ENCODE data around the gene KLHL24.
"Not testable (repeated sequence)": the region's sequence is repeated elsewhere in the genome, so short reads cannot be mapped to it uniquely, and the experiment has no call there.

Gene KLHL24

DNA sequence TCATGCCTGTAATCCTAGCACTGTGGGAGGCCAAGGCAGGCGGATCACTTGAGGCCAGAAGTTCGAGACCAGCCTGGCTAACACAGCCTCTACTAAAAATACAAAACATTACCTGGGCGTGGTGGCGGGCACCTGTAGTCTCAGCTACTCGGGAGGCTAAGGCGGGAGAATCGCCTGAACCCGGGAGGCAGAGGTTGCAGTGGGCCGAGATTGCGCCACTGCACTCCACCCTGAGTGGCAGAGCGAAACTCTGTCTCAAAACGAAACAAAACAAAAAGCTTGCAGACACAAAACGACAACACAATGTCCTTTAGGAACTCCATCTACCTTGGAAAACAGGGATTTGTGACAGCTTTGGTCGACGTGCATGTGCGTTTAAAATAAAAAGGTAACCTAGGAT, 716 bp upstream of the KLHL24 start:
- DNase-seq (ENCODE audit: low spot score), result no peak

- DNase-seq (ENCODE audit: low spot score), result no peak
Observed at GRCh38 chr3:183635107-183635430, 354 bp upstream of the KLHL24 start.

GRCh38 chr3:183636221-183637105, 1.0 kb downstream of the KLHL24 start:
- DNase-seq (ENCODE audit: low spot score), result peak; percentile 91

GRCh38 chr3:183637106-183637486, 1.7 kb downstream of the KLHL24 start:
- DNase-seq (ENCODE audit: low spot score), result no peak

DNA sequence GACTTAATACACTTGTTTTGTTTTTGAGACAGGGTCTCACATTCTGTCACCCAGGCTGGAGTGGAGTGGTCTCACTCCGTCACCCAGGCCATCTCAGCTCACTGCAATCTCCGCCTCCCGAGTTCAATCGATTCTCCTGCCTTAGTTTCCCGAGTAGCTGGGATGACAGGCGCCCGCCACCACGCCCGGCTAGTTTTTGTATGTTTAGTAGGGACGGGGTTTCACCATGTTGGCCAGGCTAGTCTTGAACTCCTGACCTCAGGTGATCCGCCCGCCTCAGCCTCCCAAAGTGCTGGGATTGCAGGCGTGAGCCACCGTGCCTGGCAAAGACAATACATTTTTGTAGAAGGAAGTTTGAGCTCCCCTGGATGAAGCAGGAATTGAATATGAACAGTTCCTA, 2.2 kb downstream of the KLHL24 start:
- not testable (repeated sequence) for DNase-seq (ENCODE audit: low spot score)

DNA sequence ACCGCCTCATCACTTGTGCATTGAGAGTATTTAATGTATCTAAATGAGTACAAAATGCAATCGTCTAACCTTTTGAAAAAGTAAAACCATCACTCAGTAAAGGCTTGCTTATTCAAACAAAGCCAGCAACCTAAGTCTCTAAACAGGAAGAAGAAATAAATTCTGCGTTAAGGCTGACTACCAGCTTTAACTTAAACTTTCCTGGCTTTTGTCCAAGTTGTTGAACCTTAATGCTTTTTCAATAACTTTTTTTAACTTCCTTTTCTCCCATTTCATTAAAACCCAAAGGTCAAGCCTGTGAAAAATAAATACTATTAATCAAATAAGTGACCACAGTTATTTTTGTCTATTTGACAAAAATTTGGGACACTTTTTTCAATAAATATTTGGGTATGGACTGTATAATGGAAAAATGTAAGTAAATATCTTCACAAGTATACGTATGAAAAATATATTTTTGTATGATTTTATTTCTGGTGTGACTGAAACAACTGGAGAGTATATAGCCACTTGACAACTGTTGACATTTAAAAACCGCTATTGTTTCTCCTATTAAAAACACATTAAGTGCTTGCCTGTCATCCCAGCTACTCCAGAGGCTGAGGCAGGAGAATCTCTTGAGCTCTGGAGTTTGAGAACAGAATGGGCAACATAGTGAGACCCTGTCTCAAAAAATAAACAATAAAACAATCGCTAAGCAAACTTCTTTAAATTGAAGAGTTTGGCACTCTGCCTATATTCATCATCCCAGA, 2.9 kb downstream of the KLHL24 start:
- DNase-seq (ENCODE audit: low spot score), result no peak

DNA sequence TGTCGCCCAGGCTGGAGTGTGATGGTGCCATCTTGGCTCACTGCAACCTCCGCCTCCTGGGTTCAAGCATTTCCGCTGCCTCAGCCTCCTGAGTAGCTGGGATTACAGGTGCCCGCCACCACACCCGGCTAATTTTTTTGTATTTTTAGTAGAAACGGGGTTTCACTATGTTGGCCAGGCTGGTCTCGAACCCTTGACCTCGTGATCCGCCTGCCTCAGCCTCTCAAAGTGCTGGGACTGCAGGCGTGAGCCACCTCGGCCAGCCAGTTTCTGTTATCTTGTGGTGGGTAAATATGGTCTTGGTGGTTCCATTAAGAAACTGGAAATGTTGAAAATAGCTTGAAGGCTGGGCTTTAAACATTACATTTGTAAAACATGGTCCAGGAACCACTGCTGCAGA, 5.2 kb downstream of the KLHL24 start:
- not testable (repeated sequence) for DNase-seq (ENCODE audit: low spot score)

GRCh38 chr3:183641882-183642281, 6.5 kb downstream of the KLHL24 start:
- no peak for DNase-seq (ENCODE audit: low spot score)

- DNase-seq (ENCODE audit: low spot score), result no peak
Observed at GRCh38 chr3:183644244-183644643, 8.8 kb downstream of the KLHL24 start.

- DNase-seq (ENCODE audit: low spot score), result no peak
Observed at GRCh38 chr3:183645254-183645653, 9.8 kb downstream of the KLHL24 start.

DNA sequence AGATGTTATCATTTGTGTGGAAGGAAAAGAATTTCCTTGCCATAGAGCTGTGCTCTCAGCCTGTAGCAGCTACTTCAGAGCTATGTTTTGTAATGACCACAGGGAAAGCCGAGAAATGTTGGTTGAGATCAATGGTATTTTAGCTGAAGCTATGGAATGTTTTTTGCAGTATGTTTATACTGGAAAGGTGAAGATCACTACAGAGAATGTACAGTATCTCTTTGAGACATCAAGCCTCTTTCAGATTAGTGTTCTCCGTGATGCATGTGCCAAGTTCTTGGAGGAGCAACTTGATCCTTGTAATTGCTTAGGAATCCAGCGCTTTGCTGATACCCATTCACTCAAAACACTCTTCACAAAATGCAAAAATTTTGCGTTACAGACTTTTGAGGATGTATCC, 15.1 kb downstream of the KLHL24 start:
- no peak for DNase-seq (ENCODE audit: low spot score)

DNA sequence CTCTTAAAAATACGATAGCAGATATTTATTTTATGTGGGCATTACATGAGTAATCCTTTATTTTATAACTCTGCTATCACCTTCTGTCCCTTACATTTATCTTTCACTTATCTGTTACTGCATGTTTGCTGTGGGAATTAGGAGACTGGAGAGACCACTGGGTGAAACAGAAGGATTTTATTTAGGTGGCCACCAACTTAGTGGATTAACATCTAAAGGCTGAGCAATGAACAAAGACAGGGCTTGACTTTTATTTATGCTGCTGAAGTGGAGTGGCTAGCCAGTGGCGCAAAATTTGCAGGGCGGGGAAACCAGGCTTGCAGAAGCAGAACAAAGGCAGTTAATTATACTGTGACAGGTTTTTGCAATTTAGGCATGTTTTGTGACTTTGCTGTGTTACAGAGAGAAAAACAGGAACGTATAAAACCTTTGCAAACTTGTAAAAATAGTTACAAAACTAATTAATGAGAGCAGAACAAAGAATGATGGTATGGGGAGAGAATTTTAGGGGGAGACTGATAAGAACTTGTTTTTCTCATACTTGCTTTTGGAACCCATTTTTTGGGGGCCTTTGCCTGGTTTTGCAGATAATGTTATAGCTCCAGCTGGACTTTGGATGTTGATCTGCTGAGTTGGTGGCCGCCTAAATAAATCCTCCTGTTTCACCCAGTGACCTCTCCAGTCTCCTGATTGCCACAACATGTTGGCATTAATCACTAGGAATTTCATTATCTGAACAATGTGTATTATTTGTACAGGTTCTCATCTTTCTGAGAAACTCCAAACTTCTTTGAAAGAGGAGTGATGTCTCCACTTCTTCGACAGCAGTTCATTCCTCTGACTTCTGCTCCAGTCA, 18.0 kb downstream of the KLHL24 start:
- DNase-seq (ENCODE audit: low spot score), result no peak

- DNase-seq (ENCODE audit: low spot score), result no peak
Observed at GRCh38 chr3:183654727-183655126, 19.3 kb downstream of the KLHL24 start.

- no peak for DNase-seq (ENCODE audit: low spot score)
Observed at GRCh38 chr3:183662099-183662498, 26.7 kb downstream of the KLHL24 start.

DNA sequence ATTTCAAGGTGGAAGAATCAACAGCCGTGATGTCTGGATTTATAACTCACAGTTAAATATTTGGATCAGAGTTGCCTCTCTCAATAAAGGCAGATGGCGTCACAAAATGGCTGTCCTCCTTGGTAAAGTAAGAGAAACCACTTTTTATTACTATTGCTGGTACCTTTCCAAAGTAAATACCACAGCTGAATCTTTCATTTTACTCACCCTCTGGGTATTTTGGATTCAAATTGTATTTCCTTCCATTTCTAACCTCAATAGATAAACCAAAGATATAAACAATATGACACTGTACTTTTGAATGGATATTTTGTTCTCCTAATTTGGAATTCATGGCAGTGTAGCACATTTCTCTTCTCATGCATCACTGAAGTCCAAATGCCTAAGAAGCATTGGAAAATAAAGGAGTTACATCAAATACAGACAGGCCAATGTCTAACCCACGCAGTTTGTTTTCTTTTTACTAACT, 29.5 kb downstream of the KLHL24 start:
- DNase-seq (ENCODE audit: low spot score), result no peak

GRCh38 chr3:183680061-183680460, 44.6 kb downstream of the KLHL24 start:
- no peak for DNase-seq (ENCODE audit: low spot score)

- no peak for DNase-seq (ENCODE audit: low spot score)
Observed at GRCh38 chr3:183687705-183688104, 52.3 kb downstream of the KLHL24 start.

GRCh38 chr3:183688874-183689273, 53.5 kb downstream of the KLHL24 start:
- DNase-seq (ENCODE audit: low spot score), result no peak

DNA sequence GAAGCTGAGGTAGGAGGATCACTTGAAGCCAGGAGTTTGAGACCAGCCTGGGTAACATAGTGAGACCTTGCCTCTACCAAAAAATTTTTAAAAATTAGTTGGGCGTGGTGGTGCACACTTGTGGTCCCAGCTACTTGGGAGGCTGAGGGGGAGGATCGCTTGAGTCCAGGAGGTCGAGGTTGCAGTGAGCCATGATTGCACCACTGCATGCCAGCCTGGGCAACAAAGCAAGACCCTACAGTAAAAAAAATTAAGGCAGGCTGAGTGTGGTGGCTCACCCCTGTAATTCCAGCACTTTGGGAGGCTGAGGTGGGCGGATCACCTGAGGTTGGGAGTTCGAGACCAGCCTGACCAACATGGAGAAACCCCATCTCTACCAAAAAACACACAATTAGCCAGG, 54.2 kb downstream of the KLHL24 start:
- not testable (repeated sequence) for DNase-seq (ENCODE audit: low spot score)

DNA sequence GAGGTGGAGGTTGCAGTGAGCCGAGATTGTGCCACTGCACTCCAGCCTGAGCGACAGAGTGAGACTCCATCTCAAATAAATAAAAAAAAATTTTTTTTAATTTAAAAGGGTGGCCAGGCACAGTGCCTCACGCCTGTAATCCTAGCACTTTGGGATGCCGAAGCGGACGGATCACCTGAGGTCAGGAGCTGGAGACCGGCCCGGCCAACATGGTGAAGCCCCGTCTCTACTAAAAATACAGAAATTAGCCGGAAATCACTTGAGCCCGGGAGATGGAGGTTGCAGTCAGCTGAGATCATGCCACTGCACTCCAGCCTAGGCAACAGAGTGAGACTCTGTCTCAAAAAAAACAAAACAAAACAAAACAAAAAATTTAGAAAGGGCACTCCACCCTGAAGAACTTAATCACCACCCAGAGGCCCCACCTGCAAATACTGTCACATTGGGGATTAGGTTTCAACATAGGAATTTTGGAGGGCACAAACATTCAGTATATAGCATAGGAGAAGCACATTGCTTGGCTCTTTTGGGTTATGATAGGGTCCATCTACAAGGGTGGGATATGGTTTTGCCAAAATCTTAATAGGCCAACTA, 55.1 kb downstream of the KLHL24 start:
- DNase-seq (ENCODE audit: low spot score), result no peak

DNA sequence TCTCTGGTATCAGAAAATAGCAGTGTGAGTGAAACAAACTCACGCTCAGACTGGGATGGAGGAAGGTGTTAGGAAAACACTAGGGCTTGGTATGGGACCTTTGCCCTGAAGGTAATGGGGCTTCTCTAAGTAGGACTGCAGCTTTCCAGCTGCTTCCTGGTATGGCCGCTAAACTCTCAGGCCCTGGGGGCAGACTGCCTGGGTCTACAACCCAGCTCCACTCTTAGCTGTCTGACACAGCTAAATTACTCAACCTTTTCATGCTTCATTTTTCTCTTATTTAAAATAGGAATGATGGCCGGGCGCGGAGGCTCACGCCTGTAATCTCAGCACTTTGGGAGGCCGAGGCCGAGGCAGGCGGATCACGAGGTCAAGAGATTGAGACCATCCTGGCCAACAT, 57.0 kb downstream of the KLHL24 start:
- DNase-seq (ENCODE audit: low spot score), result no peak

All from iPS-NIHi11 (cell line).